ENCODE results near the gene PLCL1. TPM values are rescaled to one million over a fixed set of nuclear protein-coding genes. Genes with fewer than 3 reads are reported as not detected.

PLCL1 gene
- total RNA-seq, 4 donors from 2014 or later: 0.34 to 4.2 (median 1.2) TPM

- 61 to 84% methylated on average over 3 of the region's 3 CpGs for WGBS, 2 donors
These were observed 293.2 kb downstream of the PLCL1 start for GRCh38 chr2:198097630-198098029.

GRCh38 chr2:198098386-198098785 lies 294.0 kb downstream of the PLCL1 start:
- DNase-seq: no peak
- H3K27ac ChIP-seq: no peak overlapping the region
- WGBS, 2 donors: 77 to 84% methylated on average over 1 of the region's 1 CpG
- no peaks in the 10 kb centered on the region for H3K27me3 ChIP-seq
- H3K4me3 ChIP-seq: no peak overlapping the region
- H3K9me3 ChIP-seq: no peaks in the 10 kb centered on the region
- no peaks in the 10 kb centered on the region for H3K4me1 ChIP-seq
- no peaks in the 10 kb centered on the region for H3K36me3 ChIP-seq
- TF ChIP-seq CTCF (IDR thresholded peaks at IDR 0.05): no peak
- TF ChIP-seq POLR2A (IDR thresholded peaks at IDR 0.05): no peak
- intact Hi-C loops (cut with DNase I): no loop called here

More at GRCh38 chr2:198097630-198098029, 293.2 kb downstream of the PLCL1 start:
- H3K27me3 ChIP-seq: no peaks in the 10 kb centered on the region
- TF ChIP-seq POLR2A (IDR thresholded peaks at IDR 0.05) (no peak), CTCF (IDR thresholded peaks at IDR 0.05) (no peak)
- H3K9me3 ChIP-seq: no peaks in the 10 kb centered on the region
- H3K4me1 ChIP-seq: no peaks in the 10 kb centered on the region
- intact Hi-C loops (cut with DNase I): no loop called here
- no peak overlapping the region for H3K4me3 ChIP-seq
- no peaks in the 10 kb centered on the region for H3K36me3 ChIP-seq
- no peak overlapping the region for H3K27ac ChIP-seq
- DNase-seq: no peak

DNA sequence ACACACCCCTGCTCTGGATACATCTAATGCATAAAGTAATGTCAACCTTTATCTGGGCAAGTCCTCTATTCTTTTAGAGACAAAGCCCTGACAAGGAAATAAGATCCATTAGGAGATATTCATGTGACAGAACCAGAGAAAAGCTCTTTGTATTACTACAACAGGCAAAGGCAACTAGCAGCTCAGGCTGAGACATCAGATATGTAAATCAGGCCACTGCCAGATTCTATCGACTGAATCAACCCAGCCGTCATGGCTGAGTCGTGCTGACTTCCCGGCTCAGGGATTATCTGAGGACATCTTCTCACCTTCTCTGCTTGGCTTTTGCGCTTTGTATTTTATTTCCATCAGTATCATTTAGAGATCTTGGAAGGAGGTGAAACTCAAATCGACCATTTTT lies 294.5 kb downstream of the PLCL1 start:
- H3K27me3 ChIP-seq: no peaks in the 10 kb centered on the region
- 55 to 62% methylated on average over 6 of the region's 6 CpGs for WGBS, 2 donors
- no peak overlapping the region for H3K27ac ChIP-seq
- H3K4me3 ChIP-seq: no peak overlapping the region
- intact Hi-C loops (cut with DNase I): no loop called here
- TF ChIP-seq CTCF (IDR thresholded peaks at IDR 0.05) (no peak), POLR2A (IDR thresholded peaks at IDR 0.05) (no peak)
- H3K36me3 ChIP-seq: no peaks in the 10 kb centered on the region
- no peaks in the 10 kb centered on the region for H3K4me1 ChIP-seq
- H3K9me3 ChIP-seq: no peaks in the 10 kb centered on the region
- DNase-seq: no peak

DNA sequence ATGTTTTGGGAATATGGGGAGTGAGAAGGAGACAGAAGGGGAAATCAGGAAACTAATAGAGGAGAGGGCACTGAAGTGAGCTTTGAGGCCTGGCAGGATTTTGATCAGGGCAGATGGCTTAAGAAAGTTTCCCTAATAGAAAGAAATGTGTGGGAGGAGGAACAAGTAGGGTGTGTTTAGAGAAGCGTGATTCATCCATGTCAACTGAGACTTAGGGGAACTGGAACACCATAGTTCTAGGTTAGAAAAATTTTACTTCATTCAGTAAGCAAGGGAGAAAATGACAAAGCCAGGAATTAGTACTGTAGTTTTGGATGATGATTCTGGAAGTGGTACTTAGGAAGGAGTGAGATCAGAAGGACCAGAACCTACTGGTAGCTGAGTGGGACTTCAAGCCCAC lies 296.0 kb downstream of the PLCL1 start:
- no peaks in the 10 kb centered on the region for H3K27me3 ChIP-seq
- TF ChIP-seq POLR2A (IDR thresholded peaks at IDR 0.05) (no peak), CTCF (IDR thresholded peaks at IDR 0.05) (no peak)
- H3K36me3 ChIP-seq: no peaks in the 10 kb centered on the region
- no peak for DNase-seq
- 9 to 41% methylated on average over 1 of the region's 1 CpG for WGBS, 2 donors
- intact Hi-C loops (cut with DNase I): no loop called here
- no peak overlapping the region for H3K4me3 ChIP-seq
- no peak overlapping the region for H3K27ac ChIP-seq
- no peaks in the 10 kb centered on the region for H3K9me3 ChIP-seq
- no peaks in the 10 kb centered on the region for H3K4me1 ChIP-seq

DNA sequence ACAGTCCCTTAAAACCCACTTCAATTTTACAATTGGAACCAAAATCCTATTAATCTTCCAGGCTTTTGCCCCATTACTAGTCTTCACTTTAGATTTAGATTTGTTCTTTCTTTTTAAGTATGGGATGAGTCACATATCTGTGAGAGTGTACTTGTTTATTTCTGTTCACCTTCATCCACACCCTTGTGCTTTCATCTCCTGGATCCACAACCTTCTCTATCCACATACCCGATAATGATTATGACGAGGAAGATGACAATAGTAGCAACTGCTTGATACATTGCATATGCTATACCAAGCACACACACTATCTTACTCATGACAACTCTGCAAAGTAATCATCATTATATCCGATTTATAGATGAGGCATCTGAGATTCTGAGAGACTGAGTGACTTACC lies 297.3 kb downstream of the PLCL1 start:
- no peak for DNase-seq
- no peaks in the 10 kb centered on the region for H3K27me3 ChIP-seq
- TF ChIP-seq POLR2A (IDR thresholded peaks at IDR 0.05) (no peak), CTCF (IDR thresholded peaks at IDR 0.05) (no peak)
- H3K27ac ChIP-seq: no peak overlapping the region
- WGBS, 2 donors: 81 to 91% methylated on average over 3 of the region's 3 CpGs
- H3K36me3 ChIP-seq: no peaks in the 10 kb centered on the region
- H3K9me3 ChIP-seq: no peaks in the 10 kb centered on the region
- intact Hi-C loops (cut with DNase I): no loop called here
- H3K4me1 ChIP-seq: no peaks in the 10 kb centered on the region
- H3K4me3 ChIP-seq: no peak overlapping the region

All from esophagus squamous epithelium (tissue), 5 donors.